ENCODE data around the gene ANXA11. TPM values are rescaled to one million over a fixed set of nuclear protein-coding genes. Genes with fewer than 3 reads are reported as not detected.
A peak's percentile ranks its signal among the peaks of the same experiment; 100 is the strongest.
"Not testable (repeated sequence)": the region's sequence is repeated elsewhere in the genome, so short reads cannot be mapped to it uniquely, and the experiment has no call there.

Gene ANXA11
- total RNA-seq, 2 experiments from 2014 or later = 249 to 277 TPM

DNA sequence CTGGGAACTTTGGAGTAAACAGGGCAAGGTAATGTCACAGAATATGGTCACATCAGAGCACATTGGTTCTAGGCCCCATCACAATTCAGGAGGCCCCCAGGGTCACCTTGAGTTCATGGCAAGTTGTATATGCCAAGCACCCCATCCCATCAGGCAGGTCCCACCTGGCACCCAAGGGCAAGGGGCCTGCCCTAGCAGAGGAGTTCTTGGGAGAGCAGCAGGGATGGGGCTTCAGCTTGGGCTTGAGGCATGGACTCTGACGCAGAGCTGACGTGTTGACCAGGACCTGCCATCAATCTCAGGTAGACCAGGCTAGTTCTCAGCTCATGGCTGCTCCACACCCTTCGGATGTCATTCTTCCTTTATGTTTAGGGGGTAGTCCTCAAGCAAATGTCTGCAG, 51.9 kb downstream of the ANXA11 start:
- POLR2A ChIA-PET = interaction anchor here (0.6 kb wide), 1 partner anchor 30 kb away, joined by 3 read pairs; no protein-coding TSS in a partner anchor
- peaks cover 8% of the 10 kb centered on the region for H3K4me1 Mint-ChIP-seq (ENCODE audit: low read depth)
- peaks cover 86% of the 10 kb centered on the region for H3K36me3 Mint-ChIP-seq (ENCODE audit: low read depth)
- H3K27ac Mint-ChIP-seq = no peak overlapping the region
- CTCF ChIA-PET = no interaction called here
- ATAC-seq = no peak
- H3K4me3 Mint-ChIP-seq = no peak overlapping the region
- H3K9me3 Mint-ChIP-seq (ENCODE audit: insufficient read depth) = no peaks in the 10 kb centered on the region
- H3K27me3 Mint-ChIP-seq (ENCODE audit: low read depth) = no peaks in the 10 kb centered on the region
- DNase-seq = no peak

DNA sequence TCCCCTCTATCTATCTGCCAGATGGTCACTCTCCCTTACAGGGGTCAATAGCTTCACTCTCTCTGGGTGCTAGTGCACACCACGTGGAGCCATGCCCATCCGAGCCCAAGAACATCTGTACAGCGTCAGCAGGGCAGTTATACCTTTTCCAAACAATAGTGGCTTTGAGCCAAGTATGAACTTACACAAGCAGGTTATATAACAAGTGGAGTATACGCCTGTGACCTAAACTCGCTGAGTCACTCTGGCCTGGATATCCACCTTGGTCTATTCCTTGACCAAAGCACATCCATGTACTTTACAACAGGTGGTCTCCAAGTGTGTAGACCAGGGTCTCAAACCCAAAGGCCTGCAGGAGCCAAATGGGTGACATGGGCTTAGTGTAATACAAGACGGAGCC, 52.5 kb downstream of the ANXA11 start:
- no peaks in the 10 kb centered on the region for H3K9me3 Mint-ChIP-seq (ENCODE audit: insufficient read depth)
- H3K27me3 Mint-ChIP-seq (ENCODE audit: low read depth) = no peaks in the 10 kb centered on the region
- no peak overlapping the region for H3K4me3 Mint-ChIP-seq
- peaks cover 8% of the 10 kb centered on the region for H3K4me1 Mint-ChIP-seq (ENCODE audit: low read depth)
- ATAC-seq (no peak), DNase-seq (no peak)
- ChIA-PET CTCF (interaction anchor here (0.9 kb wide), 1 partner anchor 9 kb away, joined by 4 read pairs; no protein-coding TSS in a partner anchor), POLR2A (interaction anchor here (0.6 kb wide), 1 partner anchor 31 kb away, joined by 3 read pairs; no protein-coding TSS in a partner anchor)
- H3K27ac Mint-ChIP-seq = peak overlapping the region; percentile 19
- H3K36me3 Mint-ChIP-seq (ENCODE audit: low read depth) = peaks cover 84% of the 10 kb centered on the region

DNA sequence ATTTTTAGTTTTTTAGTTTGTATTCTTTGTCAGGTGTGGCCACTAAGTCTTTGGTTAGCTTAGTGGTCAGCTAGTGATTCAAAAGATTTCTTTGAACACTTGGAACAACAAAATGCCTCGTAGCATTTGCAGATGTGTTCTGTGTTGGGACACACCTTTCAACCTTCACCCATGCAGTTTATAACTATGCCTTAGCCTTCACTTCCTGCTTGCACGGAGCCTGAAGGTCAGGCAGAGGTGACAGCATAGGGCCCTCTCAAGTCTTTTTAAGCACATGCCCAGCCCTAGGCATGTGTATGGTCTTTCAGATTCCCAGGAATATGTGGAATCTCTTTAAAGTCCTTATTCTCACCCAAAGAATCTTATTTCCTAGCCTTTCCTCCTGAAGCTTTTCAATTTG, 55.2 kb downstream of the ANXA11 start:
- no peak for DNase-seq
- ATAC-seq = no peak
- Mint-ChIP-seq H3K27me3 (ENCODE audit: low read depth) (no peaks in the 10 kb centered on the region), H3K4me3 (no peak overlapping the region), H3K27ac (peak overlapping the region; percentile 50), H3K4me1 (ENCODE audit: low read depth) (peaks cover 14% of the 10 kb centered on the region), H3K36me3 (ENCODE audit: low read depth) (peaks cover 64% of the 10 kb centered on the region), H3K9me3 (ENCODE audit: insufficient read depth) (no peaks in the 10 kb centered on the region)
- POLR2A ChIA-PET = interaction anchor here (1.2 kb wide), 1 partner anchor 35 kb away, joined by 3 read pairs; no protein-coding TSS in a partner anchor
- CTCF ChIA-PET = interaction anchor here (0.9 to 3.2 kb wide), 4 partner anchors 20 to 121 kb away, joined by 3 to 11 read pairs (median 3); no protein-coding TSS in a partner anchor

DNA sequence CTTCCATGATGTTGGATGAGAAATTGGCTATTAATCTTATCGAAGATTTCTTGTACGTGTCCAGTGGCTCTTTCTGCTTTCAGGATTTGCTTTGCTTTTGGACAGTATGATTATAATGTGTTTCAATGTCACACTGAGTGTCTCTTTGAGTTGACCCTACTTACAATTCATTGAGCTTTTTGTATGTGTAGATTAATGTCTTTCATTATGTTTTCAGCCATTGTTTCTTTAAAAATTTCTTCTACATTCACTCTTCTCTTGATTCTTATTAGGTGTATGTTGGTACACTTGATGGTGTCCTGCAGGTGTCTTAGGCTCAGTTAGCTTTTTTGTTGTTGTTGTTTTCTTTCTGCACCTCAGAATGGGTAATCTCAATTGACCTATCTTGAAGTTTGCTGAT, 56.2 kb downstream of the ANXA11 start:
- no peak for DNase-seq
- peaks cover 23% of the 10 kb centered on the region for H3K4me1 Mint-ChIP-seq (ENCODE audit: low read depth)
- peaks cover 54% of the 10 kb centered on the region for H3K36me3 Mint-ChIP-seq (ENCODE audit: low read depth)
- ChIA-PET CTCF (interaction anchor here (1.1 to 3.2 kb wide), 2 partner anchors 9 to 74 kb away, joined by 3 to 11 read pairs; no protein-coding TSS in a partner anchor), POLR2A (interaction anchor here (1.1 kb wide), 1 partner anchor 39 kb away, joined by 3 read pairs; no protein-coding TSS in a partner anchor)
- ATAC-seq = no peak
- H3K4me3 Mint-ChIP-seq = no peak overlapping the region
- no peaks in the 10 kb centered on the region for H3K9me3 Mint-ChIP-seq (ENCODE audit: insufficient read depth)
- no peak overlapping the region for H3K27ac Mint-ChIP-seq
- H3K27me3 Mint-ChIP-seq (ENCODE audit: low read depth) = no peaks in the 10 kb centered on the region

DNA sequence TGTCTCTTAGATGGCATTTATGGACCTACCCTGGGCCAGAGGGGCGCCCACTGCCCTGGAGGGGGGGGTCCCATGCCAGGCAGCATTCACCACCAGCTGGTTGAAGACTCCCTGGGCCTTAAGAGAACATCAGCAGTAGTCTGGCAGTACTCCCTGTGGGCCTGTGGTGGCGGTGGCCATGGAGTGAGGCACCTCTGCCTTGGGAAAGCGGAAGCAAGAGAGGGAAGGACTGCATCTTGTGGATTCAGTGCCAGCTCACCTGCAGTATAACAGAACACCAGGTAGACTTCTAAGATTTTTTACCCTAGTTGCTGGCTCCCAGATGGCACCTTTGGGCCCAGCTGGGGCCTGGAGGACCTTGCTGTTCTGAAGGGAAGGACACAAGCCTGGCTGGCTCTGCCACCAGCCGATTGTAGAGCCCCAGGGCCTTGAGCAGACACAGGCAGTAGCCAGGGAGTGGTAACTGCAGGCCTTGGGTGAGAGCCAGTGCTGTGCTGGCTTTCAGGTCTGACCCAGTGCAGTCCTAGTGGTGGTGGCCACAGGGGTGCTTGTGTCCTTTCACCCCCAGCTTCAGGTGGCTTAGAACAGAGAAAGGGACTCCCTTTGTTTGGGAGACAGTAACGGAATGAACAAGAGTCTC, 57.1 kb downstream of the ANXA11 start:
- ChIA-PET POLR2A (no interaction called here), CTCF (interaction anchor here (1.1 to 6.5 kb wide), 2 partner anchors 8 to 73 kb away, joined by 3 to 109 read pairs; no protein-coding TSS in a partner anchor)
- no peak for DNase-seq
- Mint-ChIP-seq H3K4me1 (ENCODE audit: low read depth) (peaks cover 28% of the 10 kb centered on the region), H3K36me3 (ENCODE audit: low read depth) (peaks cover 47% of the 10 kb centered on the region), H3K27me3 (ENCODE audit: low read depth) (no peaks in the 10 kb centered on the region), H3K9me3 (ENCODE audit: insufficient read depth) (no peaks in the 10 kb centered on the region), H3K27ac (no peak overlapping the region), H3K4me3 (no peak overlapping the region)
- ATAC-seq = no peak

DNA sequence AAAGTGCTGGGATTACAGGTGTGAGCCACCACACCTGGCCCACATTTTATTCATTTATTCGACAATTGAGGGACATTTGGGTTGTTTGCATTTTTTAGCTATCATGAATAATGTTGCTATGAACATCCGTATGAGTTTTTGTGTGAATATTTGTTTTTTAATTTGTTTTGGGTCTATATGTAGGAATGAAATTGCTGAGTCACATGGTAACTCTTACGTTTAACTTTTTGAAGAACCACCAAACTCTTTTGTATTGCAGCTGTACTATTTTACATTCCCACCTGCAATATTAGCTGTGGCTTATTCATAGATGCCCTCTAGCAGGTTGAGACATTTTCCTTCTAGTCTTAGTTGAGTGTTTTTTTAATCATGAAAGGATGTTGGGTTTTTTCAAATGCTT, 58.4 kb downstream of the ANXA11 start:
- POLR2A ChIA-PET = no interaction called here
- Mint-ChIP-seq H3K4me1 (ENCODE audit: low read depth) (peaks cover 28% of the 10 kb centered on the region), H3K9me3 (ENCODE audit: insufficient read depth) (no peaks in the 10 kb centered on the region), H3K36me3 (ENCODE audit: low read depth) (peaks cover 34% of the 10 kb centered on the region), H3K27ac (no peak overlapping the region), H3K4me3 (no peak overlapping the region), H3K27me3 (ENCODE audit: low read depth) (no peaks in the 10 kb centered on the region)
- no peak for ATAC-seq
- CTCF ChIA-PET = interaction anchor here (0.9 to 6.5 kb wide), 4 partner anchors 19 to 88 kb away, joined by 3 to 109 read pairs (median 3); no protein-coding TSS in a partner anchor
- DNase-seq = no peak

DNA sequence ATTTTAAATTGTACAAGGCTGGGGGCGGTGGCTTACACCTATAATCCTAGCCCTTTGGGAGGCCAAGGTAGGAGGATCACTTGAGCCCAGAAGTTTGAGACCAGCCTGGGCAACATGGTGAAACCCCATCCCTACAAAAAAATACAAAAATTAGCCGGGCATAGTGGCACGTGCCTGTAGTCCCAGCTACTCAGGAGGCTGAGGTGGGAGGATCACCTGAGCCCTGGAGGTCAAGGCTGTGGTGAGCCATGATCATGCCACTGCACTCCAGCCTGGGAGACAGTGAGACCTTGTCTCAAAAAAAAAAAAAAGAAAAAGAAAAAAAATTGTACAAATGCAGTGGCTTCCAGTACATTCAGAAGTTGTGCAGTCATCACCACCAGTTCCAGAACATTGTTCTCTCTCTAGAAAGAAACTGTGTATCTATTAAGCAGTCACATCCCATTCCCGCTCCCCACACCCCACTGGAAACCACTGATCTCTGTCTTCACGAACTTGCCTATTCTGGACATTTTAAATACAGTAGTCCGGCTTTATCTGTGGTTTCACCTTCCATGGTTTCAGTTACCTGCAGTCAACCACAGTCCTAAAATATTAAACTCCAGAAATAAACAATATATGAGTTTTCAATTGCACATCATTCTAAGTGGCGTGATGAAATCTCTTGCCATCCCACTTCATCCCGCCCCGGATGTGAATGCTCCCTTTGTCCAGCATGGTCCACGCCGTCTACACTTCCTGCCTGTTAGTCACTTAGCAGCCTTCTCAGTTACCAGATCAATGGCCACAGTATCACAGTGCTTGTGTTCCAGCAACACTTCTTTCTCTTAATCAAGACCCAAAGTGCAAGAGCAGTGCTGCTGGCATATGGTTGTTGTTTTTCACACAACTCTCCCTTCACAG, 59.7 kb downstream of the ANXA11 start:
- ChIA-PET POLR2A (interaction anchor here (0.5 to 2.0 kb wide), 4 partner anchors 39 to 107 kb away, joined by 3 to 10 read pairs (median 4); no protein-coding TSS in a partner anchor), CTCF (interaction anchor here (1.0 to 6.5 kb wide), 12 partner anchors 11 to 114 kb away, joined by 3 to 109 read pairs (median 6); no protein-coding TSS in a partner anchor)
- not testable (repeated sequence) for H3K9me3 Mint-ChIP-seq (ENCODE audit: insufficient read depth); H3K27me3 Mint-ChIP-seq (ENCODE audit: low read depth); H3K27ac Mint-ChIP-seq; DNase-seq; H3K4me3 Mint-ChIP-seq; ATAC-seq
- peaks cover 22% of the 10 kb centered on the region for H3K36me3 Mint-ChIP-seq (ENCODE audit: low read depth)
- H3K4me1 Mint-ChIP-seq (ENCODE audit: low read depth) = peaks cover 23% of the 10 kb centered on the region

DNA sequence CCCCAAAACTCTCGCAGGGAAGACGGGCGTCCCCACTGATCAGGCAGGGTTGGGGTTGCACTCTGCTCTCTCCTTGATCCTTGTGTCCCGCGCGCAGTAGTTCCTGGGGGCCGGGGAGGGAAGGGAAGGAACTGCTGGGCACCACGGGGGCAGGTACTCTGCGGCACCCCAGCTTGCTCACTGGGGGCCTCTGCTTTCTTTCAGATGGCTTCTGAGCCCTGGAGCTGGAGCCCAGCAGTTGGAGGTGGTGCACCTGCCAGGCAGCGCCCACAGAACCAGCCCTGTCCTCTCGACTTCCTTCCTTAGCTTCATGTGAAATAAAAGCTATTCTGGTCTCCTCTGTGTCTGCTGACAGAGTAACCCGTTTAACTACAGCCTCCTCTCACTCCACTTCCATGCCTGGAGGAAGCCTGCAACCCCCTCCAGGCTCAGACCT, 60.6 kb downstream of the ANXA11 start:
- Mint-ChIP-seq H3K9me3 (ENCODE audit: insufficient read depth) (no peaks in the 10 kb centered on the region), H3K4me1 (ENCODE audit: low read depth) (peaks cover 20% of the 10 kb centered on the region), H3K36me3 (ENCODE audit: low read depth) (peaks cover 15% of the 10 kb centered on the region), H3K4me3 (peak overlapping the region; percentile 73), H3K27ac (peak overlapping the region; percentile 44), H3K27me3 (ENCODE audit: low read depth) (peaks cover 4% of the 10 kb centered on the region)
- ChIA-PET POLR2A (interaction anchor here (0.5 to 2.0 kb wide), 7 partner anchors 40 to 116 kb away, joined by 3 to 10 read pairs (median 3); no protein-coding TSS in a partner anchor), CTCF (interaction anchor here (0.6 to 6.5 kb wide), 25 partner anchors 8 to 761 kb away, joined by 3 to 109 read pairs (median 5); partner anchors contain the start of gene ANXA11)
- ATAC-seq (peak; percentile 48), DNase-seq (peak; percentile 47)

DNA sequence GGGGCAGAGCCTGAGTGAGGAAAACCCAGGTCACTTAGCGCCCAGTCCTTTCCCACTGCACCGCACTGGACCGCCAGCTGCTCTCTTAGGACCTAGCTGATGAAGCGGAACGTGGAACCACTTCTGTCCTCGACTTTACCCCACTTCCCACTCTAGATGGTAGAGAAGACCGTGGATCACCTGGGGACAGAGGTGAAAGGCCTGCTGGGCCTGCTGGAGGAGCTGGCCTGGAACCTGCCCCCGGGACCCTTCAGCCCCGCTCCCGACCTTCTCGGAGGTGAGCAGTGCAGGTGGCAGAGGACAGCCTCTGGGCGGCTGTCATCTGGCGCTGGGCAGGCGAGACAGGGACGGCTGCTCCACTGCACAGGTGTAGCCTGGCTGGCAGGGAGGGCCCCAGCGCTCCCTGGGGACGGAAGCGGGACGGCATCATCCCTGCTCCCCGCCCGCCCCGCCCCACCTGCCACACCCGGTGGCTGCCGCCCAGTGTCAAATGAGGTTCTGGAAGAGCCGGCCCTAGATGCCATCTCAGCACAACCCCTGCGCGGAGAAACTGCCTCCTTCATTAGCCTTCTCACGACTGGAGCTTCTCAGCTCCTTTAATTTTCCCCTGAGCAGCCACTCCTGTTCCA, 61.2 kb downstream of the ANXA11 start:
- ATAC-seq (peak; percentile 69), DNase-seq (peak; percentile 36)
- peak overlapping the region; percentile 73 for H3K4me3 Mint-ChIP-seq
- H3K27me3 Mint-ChIP-seq (ENCODE audit: low read depth) = peaks cover 6% of the 10 kb centered on the region
- peak overlapping the region; percentile 44 for H3K27ac Mint-ChIP-seq
- ChIA-PET CTCF (interaction anchor here (0.6 to 6.5 kb wide), 30 partner anchors 8 to 761 kb away, joined by 3 to 109 read pairs (median 5); partner anchors contain the start of genes ANXA11 and PLAC9), POLR2A (interaction anchor here (1.1 to 2.0 kb wide), 5 partner anchors 44 to 116 kb away, joined by 3 to 10 read pairs (median 3); no protein-coding TSS in a partner anchor)
- peaks cover 9% of the 10 kb centered on the region for H3K36me3 Mint-ChIP-seq (ENCODE audit: low read depth)
- peaks cover 20% of the 10 kb centered on the region for H3K4me1 Mint-ChIP-seq (ENCODE audit: low read depth)
- H3K9me3 Mint-ChIP-seq (ENCODE audit: insufficient read depth) = no peaks in the 10 kb centered on the region

DNA sequence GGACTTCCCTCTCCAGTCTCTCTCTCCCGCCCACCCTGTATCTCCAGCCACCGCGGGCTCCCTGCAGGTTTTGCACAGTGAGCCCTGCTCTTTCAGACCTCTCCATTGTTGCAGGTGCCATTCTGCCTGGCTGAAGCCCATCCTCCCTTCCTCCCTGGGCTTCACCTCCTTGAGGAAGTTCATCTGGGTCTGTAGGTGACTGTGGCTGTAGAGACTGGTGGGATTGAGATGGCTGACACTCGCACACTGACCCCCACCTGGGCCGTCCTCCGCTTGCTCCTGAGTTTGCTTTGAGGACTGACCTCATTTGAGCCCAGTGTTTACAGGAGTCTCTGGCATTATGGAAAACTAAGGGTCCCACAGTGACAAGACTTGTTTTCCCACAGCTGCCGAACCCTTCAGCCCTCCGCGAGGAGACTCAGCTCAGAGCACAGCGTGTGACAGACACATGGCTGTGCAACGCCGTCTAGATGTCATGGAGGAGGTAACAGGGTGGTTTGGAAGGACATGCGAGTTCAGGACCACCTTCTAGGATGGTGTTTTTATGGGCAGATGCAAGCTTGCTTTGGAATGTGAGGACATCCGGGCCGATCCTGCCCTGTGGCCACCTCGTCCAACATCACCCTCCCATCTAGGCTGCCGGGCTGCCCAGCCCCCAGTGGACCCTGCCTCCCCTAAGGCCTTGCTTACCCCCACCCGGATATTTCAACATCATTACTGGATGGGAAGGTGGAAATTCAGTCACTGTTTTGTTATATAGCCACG, 63.5 kb downstream of the ANXA11 start:
- H3K4me3 Mint-ChIP-seq = no peak overlapping the region
- POLR2A ChIA-PET = interaction anchor here (0.5 to 0.9 kb wide), 2 partner anchors 81 to 277 kb away, joined by 3 to 4 read pairs; no protein-coding TSS in a partner anchor
- no peak for ATAC-seq

More for the DNA sequence above, 63.5 kb downstream of the ANXA11 start:
- Mint-ChIP-seq H3K4me1 (ENCODE audit: low read depth) (peaks cover 20% of the 10 kb centered on the region), H3K36me3 (ENCODE audit: low read depth) (no peaks in the 10 kb centered on the region), H3K27ac (no peak overlapping the region), H3K9me3 (ENCODE audit: insufficient read depth) (no peaks in the 10 kb centered on the region), H3K27me3 (ENCODE audit: low read depth) (peaks cover 9% of the 10 kb centered on the region)
- CTCF ChIA-PET = interaction anchor here (0.9 kb wide), 1 partner anchor 81 kb away, joined by 6 read pairs; no protein-coding TSS in a partner anchor
- DNase-seq = no peak

All from activated CD8-positive, alpha-beta T cell treated with anti-CD3 and anti-CD28 coated beads, Interleukin-2, amount 10 ng/mL, durations not matched to agents 7 days and 5 days (primary cell).